ENCODE results near the gene SSX2IP. TPM values are rescaled to one million over a fixed set of nuclear protein-coding genes. Genes with fewer than 3 reads are reported as not detected.

The SSX2IP gene
- total RNA-seq, 1 donor from 2014 or later, result 2.3 TPM

DNA sequence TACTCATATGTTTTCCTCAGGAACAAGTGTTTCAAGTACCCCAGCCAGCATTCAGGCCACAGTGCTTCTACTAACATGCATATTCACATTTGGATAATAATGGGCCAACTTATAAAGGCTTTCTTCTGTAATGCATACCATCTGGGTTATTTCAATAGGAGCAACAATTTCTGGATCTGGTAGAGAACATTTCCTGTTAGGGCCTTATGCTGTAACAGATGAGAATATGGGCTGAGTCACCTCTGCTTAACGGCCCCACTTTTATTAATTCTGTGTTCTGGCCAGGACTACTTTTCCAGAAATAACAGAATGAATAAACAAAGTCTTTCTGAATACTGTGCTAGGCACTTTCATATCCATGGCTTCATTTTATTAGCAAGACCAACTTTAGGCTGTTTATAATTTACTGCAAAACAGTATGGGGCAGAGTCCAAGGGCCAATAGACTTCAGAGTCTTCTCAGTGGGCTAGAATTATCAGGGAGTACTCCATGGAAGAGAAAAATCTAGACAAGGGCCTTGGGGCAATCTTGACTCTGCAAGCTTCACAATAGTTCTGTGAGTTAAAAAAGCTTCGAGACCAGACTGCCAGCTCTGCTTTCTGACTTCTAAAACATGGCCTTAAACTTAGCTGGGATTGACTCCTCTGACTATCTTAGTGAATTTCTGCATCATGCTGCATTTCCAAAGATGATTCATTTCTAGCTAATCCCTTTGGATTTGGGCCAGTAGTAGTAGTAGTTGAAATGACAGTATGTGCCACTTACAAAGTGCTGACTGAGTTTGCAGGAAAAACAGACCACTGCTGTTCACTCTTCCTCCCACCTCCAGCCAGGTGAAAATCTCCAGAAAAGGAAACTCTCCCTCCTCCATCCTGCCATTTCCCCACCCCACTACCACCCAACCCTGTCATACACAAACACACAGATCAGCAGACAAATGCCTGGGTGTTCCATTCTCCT, 8.2 kb upstream of the SSX2IP start:
- Histone ChIP-seq H3K4me1 (peaks cover 11 to 26% of the 10 kb centered on the region in 2 donors), H3K36me3 (no peaks in the 10 kb centered on the region), H3K4me3 (peak overlapping the region in 1 of 2 donors; percentile 17), H3K9me3 (no peaks in the 10 kb centered on the region), H3K27ac (peak overlapping the region; percentile 73 to 85), H3K27me3 (no peaks in the 10 kb centered on the region)
- TF ChIP-seq, protein P1, sequence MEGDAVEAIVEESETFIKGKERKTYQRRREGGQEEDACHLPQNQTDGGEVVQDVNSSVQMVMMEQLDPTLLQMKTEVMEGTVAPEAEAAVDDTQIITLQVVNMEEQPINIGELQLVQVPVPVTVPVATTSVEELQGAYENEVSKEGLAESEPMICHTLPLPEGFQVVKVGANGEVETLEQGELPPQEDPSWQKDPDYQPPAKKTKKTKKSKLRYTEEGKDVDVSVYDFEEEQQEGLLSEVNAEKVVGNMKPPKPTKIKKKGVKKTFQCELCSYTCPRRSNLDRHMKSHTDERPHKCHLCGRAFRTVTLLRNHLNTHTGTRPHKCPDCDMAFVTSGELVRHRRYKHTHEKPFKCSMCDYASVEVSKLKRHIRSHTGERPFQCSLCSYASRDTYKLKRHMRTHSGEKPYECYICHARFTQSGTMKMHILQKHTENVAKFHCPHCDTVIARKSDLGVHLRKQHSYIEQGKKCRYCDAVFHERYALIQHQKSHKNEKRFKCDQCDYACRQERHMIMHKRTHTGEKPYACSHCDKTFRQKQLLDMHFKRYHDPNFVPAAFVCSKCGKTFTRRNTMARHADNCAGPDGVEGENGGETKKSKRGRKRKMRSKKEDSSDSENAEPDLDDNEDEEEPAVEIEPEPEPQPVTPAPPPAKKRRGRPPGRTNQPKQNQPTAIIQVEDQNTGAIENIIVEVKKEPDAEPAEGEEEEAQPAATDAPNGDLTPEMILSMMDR (IDR thresholded peaks at IDR 0.05), result no peak
- no peak for DNase-seq (ENCODE audit: low spot score in 2 of 2)
- intact Hi-C loops (cut with DNase I), result loop anchor here (1.0 to 5.0 kb wide), 2 partner anchors 8 to 701 kb away; partner anchors contain the start of genes SSX2IP and TTLL7

DNA sequence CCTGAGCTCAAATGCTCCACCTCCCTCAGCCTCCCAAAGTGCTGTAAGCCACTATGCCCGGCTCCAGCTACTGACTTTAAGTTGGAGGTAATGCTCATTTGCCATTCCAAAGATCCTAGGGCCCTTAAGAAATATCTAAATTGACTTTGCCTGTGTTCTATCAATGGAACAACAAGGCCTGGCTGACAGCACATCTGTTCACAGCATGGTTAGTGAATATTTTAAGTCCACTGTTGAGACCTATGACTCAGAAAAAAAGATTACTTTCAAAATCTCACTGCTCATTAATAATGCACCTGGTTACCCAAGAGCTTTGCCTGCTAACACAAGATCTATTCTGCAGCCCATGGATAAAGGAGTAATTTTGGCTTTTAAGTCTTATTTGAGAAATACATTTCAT, 3.5 kb upstream of the SSX2IP start:
- Histone ChIP-seq H3K4me1 (peaks cover 7 to 18% of the 10 kb centered on the region in 2 donors), H3K9me3 (no peaks in the 10 kb centered on the region), H3K27me3 (no peaks in the 10 kb centered on the region), H3K4me3 (no peak overlapping the region), H3K27ac (no peak overlapping the region), H3K36me3 (no peaks in the 10 kb centered on the region)
- no peak for DNase-seq (ENCODE audit: low spot score in 2 of 2)
- TF ChIP-seq, protein P1 (IDR thresholded peaks at IDR 0.05), result no peak
- intact Hi-C loops (cut with DNase I), result loop anchor here (5.0 kb wide), 1 partner anchor 121 kb away; the partner anchor contains the start of gene CTBS

DNA sequence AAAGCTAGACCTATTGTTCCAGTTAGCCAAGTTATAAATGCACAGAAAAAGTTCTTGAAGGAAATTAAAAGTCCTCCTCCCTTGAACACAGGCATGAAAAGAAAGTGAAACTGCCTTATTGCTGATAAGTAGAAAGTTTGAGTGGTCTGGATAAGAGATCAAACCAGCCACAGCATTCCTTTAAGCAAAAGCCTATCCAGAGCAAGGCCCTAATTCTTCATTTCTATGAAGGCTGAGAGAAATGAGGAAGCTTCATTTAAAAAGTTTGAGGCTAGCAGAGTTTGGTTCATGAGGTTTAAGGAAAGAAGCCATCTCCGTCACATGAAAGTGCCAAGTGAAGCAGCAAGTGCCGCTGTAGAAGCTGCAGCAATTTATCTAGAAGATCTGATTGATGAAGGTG, 2.7 kb upstream of the SSX2IP start:
- Histone ChIP-seq H3K27ac (peak overlapping the region in 1 of 2 donors; percentile 27), H3K4me1 (peaks cover 6 to 21% of the 10 kb centered on the region in 2 donors), H3K36me3 (no peaks in the 10 kb centered on the region), H3K27me3 (no peaks in the 10 kb centered on the region), H3K4me3 (no peak overlapping the region), H3K9me3 (no peaks in the 10 kb centered on the region)
- intact Hi-C loops (cut with DNase I), result loop anchor here (5.0 kb wide), 1 partner anchor 121 kb away; the partner anchor contains the start of gene CTBS
- DNase-seq (ENCODE audit: low spot score in 2 of 2), result no peak
- TF ChIP-seq, protein P1 (IDR thresholded peaks at IDR 0.05), result no peak

DNA sequence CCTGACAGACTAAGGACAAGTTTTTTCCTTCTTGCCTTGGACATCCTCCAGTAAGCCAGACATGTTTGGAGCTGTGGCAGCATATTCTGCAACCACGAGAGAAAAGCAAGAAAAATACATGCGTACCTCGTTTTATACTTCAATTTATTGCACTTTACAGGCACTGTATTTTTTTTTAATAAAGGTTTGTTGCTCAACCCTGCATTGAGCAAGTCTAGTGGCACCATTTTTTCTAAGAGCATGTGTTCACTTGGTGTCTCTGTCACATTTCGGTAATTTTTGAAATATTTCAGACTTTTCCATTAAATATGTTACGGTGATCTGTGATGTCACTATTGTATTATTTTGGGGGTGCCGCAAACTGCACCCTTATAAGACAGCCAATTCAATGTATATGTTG, 2.1 kb upstream of the SSX2IP start:
- H3K4me3 ChIP-seq, result no peak overlapping the region
- no peaks in the 10 kb centered on the region for H3K27me3 ChIP-seq
- no peak for DNase-seq (ENCODE audit: low spot score in 2 of 2)
- no peaks in the 10 kb centered on the region for H3K36me3 ChIP-seq
- intact Hi-C loops (cut with DNase I), result loop anchor here (5.0 kb wide), 1 partner anchor 120 kb away; the partner anchor contains the start of gene CTBS
- peaks cover 0 to 14% of the 10 kb centered on the region in 2 donors for H3K4me1 ChIP-seq
- no peaks in the 10 kb centered on the region for H3K9me3 ChIP-seq
- TF ChIP-seq, protein P1 (IDR thresholded peaks at IDR 0.05), result no peak
- no peak overlapping the region for H3K27ac ChIP-seq

DNA sequence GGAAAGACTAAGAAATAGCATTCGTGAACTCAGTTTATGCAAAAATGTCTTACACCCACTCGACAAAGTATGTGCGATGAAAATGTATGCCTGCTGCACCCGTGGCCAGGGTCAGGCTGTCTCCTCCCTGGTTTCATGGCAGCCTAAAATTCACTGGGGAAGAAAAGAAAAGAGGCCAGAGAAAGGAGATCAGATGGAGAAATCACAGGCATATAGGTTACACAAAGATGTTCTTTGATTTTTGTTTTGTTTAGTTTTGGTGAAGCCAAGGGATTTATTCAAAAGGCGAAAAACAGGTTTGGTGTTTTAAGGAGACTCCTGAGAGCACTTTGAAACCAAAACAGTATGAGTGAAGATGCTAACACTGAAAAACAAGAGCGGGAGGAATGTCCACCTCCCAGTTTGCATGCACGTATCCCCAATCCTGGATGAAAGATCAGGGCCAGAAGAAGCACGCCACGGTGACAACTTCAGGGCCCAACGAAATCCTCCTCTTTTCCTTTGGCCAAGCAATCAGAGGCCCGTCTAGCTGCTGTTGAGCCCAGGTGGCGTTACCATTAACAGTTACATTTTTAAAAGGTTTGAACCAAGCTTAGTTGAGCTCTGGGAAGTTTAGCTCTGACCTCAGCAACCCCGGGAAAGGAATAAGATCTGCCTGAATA, 992 bp upstream of the SSX2IP start:
- intact Hi-C loops (cut with DNase I), result loop anchor here (2.0 to 5.0 kb wide), 2 partner anchors 72 to 119 kb away; partner anchors contain the start of gene CTBS
- Histone ChIP-seq H3K4me1 (peaks cover 0 to 10% of the 10 kb centered on the region in 2 donors), H3K9me3 (no peaks in the 10 kb centered on the region), H3K4me3 (peak overlapping the region; percentile 70 to 93), H3K36me3 (no peaks in the 10 kb centered on the region), H3K27me3 (no peaks in the 10 kb centered on the region), H3K27ac (peak overlapping the region; percentile 70 to 80)
- TF ChIP-seq, protein P1 (IDR thresholded peaks at IDR 0.05), result no peak
- no peak for DNase-seq (ENCODE audit: low spot score in 2 of 2)
